NCI-H526 treated with DMSO at 0.1 percent for 48 hours (cell line): ENCODE measurements around the gene OR5K2.

Experiments used
- DNase-seq: peaks from one replicate; lab custom pipeline; 2025; lab: John Stamatoyannopoulos, UW

Gene OR5K2

GRCh38 chr3:98497381-98497780 is at the start of gene OR5K2:
Gene OR5K2 (plus strand): TSS chr3:98497681. CDS start chr3:98497681, 0 bp downstream.
- DNase-seq = no peak

GRCh38 chr3:98449606-98450193 is 47.8 kb upstream of the OR5K2 start:
- DNase-seq = no peak

- no peak for DNase-seq
Observed at GRCh38 chr3:98450372-98450771, 47.1 kb upstream of the OR5K2 start.

GRCh38 chr3:98453827-98454226 is 43.7 kb upstream of the OR5K2 start:
- no peak for DNase-seq

- DNase-seq = no peak
Observed at GRCh38 chr3:98454929-98455328, 42.6 kb upstream of the OR5K2 start.

GRCh38 chr3:98457543-98457942 is 39.9 kb upstream of the OR5K2 start:
- DNase-seq = no peak

- no peak for DNase-seq
Observed at GRCh38 chr3:98460220-98460619, 37.3 kb upstream of the OR5K2 start.

- no peak for DNase-seq
Observed at GRCh38 chr3:98462901-98463300, 34.6 kb upstream of the OR5K2 start, which contains the start of gene OR5K1. Gene OR5K1 (plus strand): TSS chr3:98463201. CDS start chr3:98469577, 6,376 bp downstream.

- DNase-seq = no peak
Observed at GRCh38 chr3:98482717-98483482, 14.6 kb upstream of the OR5K2 start.

- no peak for DNase-seq
Observed at GRCh38 chr3:98483626-98484025, 13.9 kb upstream of the OR5K2 start.

GRCh38 chr3:98500019-98500418 is 2.5 kb downstream of the OR5K2 start:
- no peak for DNase-seq

GRCh38 chr3:98501270-98501669 is 3.8 kb downstream of the OR5K2 start:
- no peak for DNase-seq

GRCh38 chr3:98501863-98502576 is 4.5 kb downstream of the OR5K2 start:
- no peak for DNase-seq

GRCh38 chr3:98504539-98504938 is 7.1 kb downstream of the OR5K2 start:
- DNase-seq = no peak

GRCh38 chr3:98508582-98508981 is 11.1 kb downstream of the OR5K2 start:
- DNase-seq = no peak

GRCh38 chr3:98512576-98512975 is 15.1 kb downstream of the OR5K2 start:
- DNase-seq = no peak

GRCh38 chr3:98513091-98513511 is 15.6 kb downstream of the OR5K2 start:
- DNase-seq = no peak

- DNase-seq = no peak
Observed at GRCh38 chr3:98513736-98514135, 16.3 kb downstream of the OR5K2 start.

GRCh38 chr3:98514948-98515347 is 17.5 kb downstream of the OR5K2 start:
- DNase-seq = no peak

- DNase-seq = no peak
Observed at GRCh38 chr3:98518816-98519215, 21.3 kb downstream of the OR5K2 start.

GRCh38 chr3:98519351-98519750 is 21.9 kb downstream of the OR5K2 start:
- DNase-seq = no peak

- no peak for DNase-seq
Observed at GRCh38 chr3:98521897-98522543, 24.5 kb downstream of the OR5K2 start.
